ENCODE measurements around the gene FZD4. TPM values are rescaled to one million over a fixed set of nuclear protein-coding genes. Genes with fewer than 3 reads are reported as not detected.

Gene FZD4
- total and polyA plus RNA-seq, 2 donors (not counting 3 experiments of a cell fraction or from before 2014, with no cell fraction given), result 56.6 to 112 TPM

DNA sequence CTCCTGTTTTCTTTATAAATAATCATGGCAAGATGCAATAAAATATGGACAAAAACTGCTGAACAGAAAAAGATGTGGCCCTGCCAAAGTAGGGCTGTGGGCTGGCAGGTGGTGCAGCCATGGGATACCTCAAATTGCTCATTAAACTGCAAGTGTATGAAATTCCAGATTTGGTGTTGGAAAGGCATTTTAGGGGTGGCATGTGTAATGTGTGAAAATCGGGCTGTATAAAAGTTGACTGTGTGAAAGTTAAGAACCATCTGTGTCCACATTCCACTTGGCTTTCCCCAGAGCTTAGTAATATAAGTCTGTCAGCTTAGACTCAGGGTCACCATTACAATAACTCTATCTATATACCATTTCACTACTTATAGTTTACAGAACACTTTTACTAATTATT lies 34.8 kb upstream of the FZD4 start:
- Histone ChIP-seq H3K4me1 (ENCODE audit: control insufficient read depth, extremely low read depth, insufficient read depth, low read length) (peaks cover 10% of the 10 kb centered on the region), H3K4me2 (ENCODE audit: insufficient read depth, low read length) (no peak overlapping the region), H2AFZ (ENCODE audit: low read depth, low read length) (no peak overlapping the region), H3K27ac (ENCODE audit: insufficient read depth, low read depth, low read length) (no peak overlapping the region), H3K9ac (replicated peaks; ENCODE audit: extremely low read depth, insufficient read depth, low read length) (no peak overlapping the region), H3K79me2 (ENCODE audit: control insufficient read depth, insufficient read depth, low read length) (no peaks in the 10 kb centered on the region), H3K27me3 (ENCODE audit: control insufficient read depth in 2 of 2, insufficient read depth in 2 of 2, low read length in 2 of 2) (no peaks in the 10 kb centered on the region), H3K36me3 (ENCODE audit: control insufficient read depth in 2 of 2, extremely low read depth in 1 of 2, insufficient read depth in 2 of 2, low read length in 2 of 2) (no peaks in the 10 kb centered on the region), H3K9me3 (replicated peaks; ENCODE audit: control insufficient read depth, insufficient read depth, low read length) (no peaks in the 10 kb centered on the region), H3K9me1 (replicated peaks; ENCODE audit: control insufficient read depth, extremely low read depth, insufficient read depth, low read length) (no peaks in the 10 kb centered on the region), H4K20me1 (replicated peaks; ENCODE audit: control insufficient read depth, extremely low read depth, insufficient read depth, low read length) (no peaks in the 10 kb centered on the region), H3K4me3 (replicated peaks in 1 of 3; ENCODE audit: insufficient read depth in 1 of 3, low read depth in 1 of 3, low read length in 3 of 3) (no peak overlapping the region)
- DNase-seq (ENCODE audit: low read depth, low spot score), result no peak
- POLR2A ChIA-PET, result no interaction called here
- intact Hi-C loops (cut with micrococcal nuclease) (no loop called here), dilution Hi-C loops (cut with MboI; ENCODE audit: extremely low pct_ligation_motif_present, low sequenced_read_pairs) (no loop called here)
- BruUV-seq (replicated peaks), result no TSS peak
- no peak for FAIRE-seq
- CTCF ChIA-PET, result interaction anchor here (0.7 to 1.0 kb wide), 2 partner anchors 10 to 15 kb away, joined by 3 read pairs; no protein-coding TSS in a partner anchor
- TF ChIP-seq MYC (IDR thresholded peaks at IDR 0.05; ENCODE audit: low read depth, low read length) (no peak), POLR2A (IDR thresholded peaks at IDR 0.05; ENCODE audit: low read depth, low read length) (no peak), GATA2 (IDR thresholded peaks at IDR 0.05; ENCODE audit: insufficient read depth, insufficient read length, low read depth, low read length) (no peak), EZH2 (IDR thresholded peaks at IDR 0.05; ENCODE audit: borderline replicate concordance, low read depth, low read length, severe bottlenecking) (no peak), FOS (IDR thresholded peaks at IDR 0.05; ENCODE audit: borderline replicate concordance, insufficient read depth, low read length) (no peak), JUN (IDR thresholded peaks at IDR 0.05; ENCODE audit: borderline replicate concordance, insufficient read depth, insufficient read length, low read depth) (no peak), POLR2AphosphoS5 (IDR thresholded peaks at IDR 0.05; ENCODE audit: insufficient read depth, low read depth, low read length) (no peak)
- TF ChIP-seq, protein P1, sequence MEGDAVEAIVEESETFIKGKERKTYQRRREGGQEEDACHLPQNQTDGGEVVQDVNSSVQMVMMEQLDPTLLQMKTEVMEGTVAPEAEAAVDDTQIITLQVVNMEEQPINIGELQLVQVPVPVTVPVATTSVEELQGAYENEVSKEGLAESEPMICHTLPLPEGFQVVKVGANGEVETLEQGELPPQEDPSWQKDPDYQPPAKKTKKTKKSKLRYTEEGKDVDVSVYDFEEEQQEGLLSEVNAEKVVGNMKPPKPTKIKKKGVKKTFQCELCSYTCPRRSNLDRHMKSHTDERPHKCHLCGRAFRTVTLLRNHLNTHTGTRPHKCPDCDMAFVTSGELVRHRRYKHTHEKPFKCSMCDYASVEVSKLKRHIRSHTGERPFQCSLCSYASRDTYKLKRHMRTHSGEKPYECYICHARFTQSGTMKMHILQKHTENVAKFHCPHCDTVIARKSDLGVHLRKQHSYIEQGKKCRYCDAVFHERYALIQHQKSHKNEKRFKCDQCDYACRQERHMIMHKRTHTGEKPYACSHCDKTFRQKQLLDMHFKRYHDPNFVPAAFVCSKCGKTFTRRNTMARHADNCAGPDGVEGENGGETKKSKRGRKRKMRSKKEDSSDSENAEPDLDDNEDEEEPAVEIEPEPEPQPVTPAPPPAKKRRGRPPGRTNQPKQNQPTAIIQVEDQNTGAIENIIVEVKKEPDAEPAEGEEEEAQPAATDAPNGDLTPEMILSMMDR (IDR thresholded peaks at IDR 0.05; ENCODE audit: extremely low read depth in 1 of 2, insufficient read depth in 1 of 2, low read depth in 1 of 2, low read length in 2 of 2), result no peak
- TF ChIP-seq, protein P2, sequence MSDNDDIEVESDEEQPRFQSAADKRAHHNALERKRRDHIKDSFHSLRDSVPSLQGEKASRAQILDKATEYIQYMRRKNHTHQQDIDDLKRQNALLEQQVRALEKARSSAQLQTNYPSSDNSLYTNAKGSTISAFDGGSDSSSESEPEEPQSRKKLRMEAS (IDR thresholded peaks at IDR 0.05; ENCODE audit: insufficient read depth, insufficient read length), result no peak
